Measurements from ENCODE around the gene MITF.

- TF ChIP-seq CTCF (IDR thresholded peaks at IDR 0.05) (no peak), POLR2A (IDR thresholded peaks at IDR 0.05) (no peak)
These were observed 133.6 kb downstream of the MITF start for GRCh38 chr3:69872783-69873378.

Data from right lobe of liver (tissue), 4 donors.